GM19395 (cell line): Measurements from ENCODE around the gene TLE6.
"Not testable (repeated sequence)": the region's sequence is repeated elsewhere in the genome, so short reads cannot be mapped to it uniquely, and the experiment has no call there.

Source experiments
- ATAC-seq: cut with Tn5 transposase; IDR thresholded peaks from one replicate; pipeline ENCODE4 v1.9.1; 2021; ENCODE audit warnings: mild to moderate bottlenecking, moderate library complexity; ENCODE audit not compliant: unreplicated experiment

The TLE6 gene

GRCh38 chr19:3001235-3001800 is 24.0 kb downstream of the TLE6 start:
- no peak for ATAC-seq

- ATAC-seq: no peak
These were observed 25.7 kb downstream of the TLE6 start for GRCh38 chr19:3003046-3003445.

GRCh38 chr19:3004522-3004921 is 27.2 kb downstream of the TLE6 start:
- ATAC-seq: no peak

- ATAC-seq: no peak
These were observed 28.0 kb downstream of the TLE6 start for GRCh38 chr19:3005345-3005744.

GRCh38 chr19:3006075-3006767 is 28.9 kb downstream of the TLE6 start:
- ATAC-seq: no peak

GRCh38 chr19:3007975-3008374 is 30.6 kb downstream of the TLE6 start:
- ATAC-seq: no peak

GRCh38 chr19:3008994-3009393 is 31.6 kb downstream of the TLE6 start:
- ATAC-seq: no peak

- ATAC-seq: no peak
These were observed 33.5 kb downstream of the TLE6 start for GRCh38 chr19:3010871-3011270.

GRCh38 chr19:3012059-3012458 is 34.7 kb downstream of the TLE6 start:
- ATAC-seq: not testable (repeated sequence)

GRCh38 chr19:3012621-3013262 is 35.4 kb downstream of the TLE6 start:
- ATAC-seq: no peak

- no peak for ATAC-seq
These were observed 35.9 kb downstream of the TLE6 start for GRCh38 chr19:3013263-3013725.

- no peak for ATAC-seq
These were observed 36.8 kb downstream of the TLE6 start for GRCh38 chr19:3014135-3014534.

GRCh38 chr19:3015126-3016057 is 38.0 kb downstream of the TLE6 start:
- ATAC-seq: no peak

GRCh38 chr19:3017923-3018322 is 40.6 kb downstream of the TLE6 start:
- ATAC-seq: no peak

GRCh38 chr19:3019211-3019854 is 42.0 kb downstream of the TLE6 start:
- ATAC-seq: no peak

GRCh38 chr19:3020321-3020960 is 43.1 kb downstream of the TLE6 start:
- ATAC-seq: no peak

GRCh38 chr19:3024509-3024869 is 47.1 kb downstream of the TLE6 start:
- no peak for ATAC-seq

GRCh38 chr19:3024870-3025548 is 47.6 kb downstream of the TLE6 start:
- no peak for ATAC-seq

- no peak for ATAC-seq
These were observed 48.2 kb downstream of the TLE6 start for GRCh38 chr19:3025549-3025886.

GRCh38 chr19:3026768-3027167 is 49.4 kb downstream of the TLE6 start:
- ATAC-seq: no peak
